ENCODE data around the gene YBX2. TPM values are rescaled to one million over a fixed set of nuclear protein-coding genes. Genes with fewer than 3 reads are reported as not detected.

The YBX2 gene
- total RNA-seq, 1 donor from 2014 or later, result 2.2 TPM

- H3K36me3 Mint-ChIP-seq, result peaks cover 24% of the 10 kb centered on the region
- H3K27ac Mint-ChIP-seq, result no peak overlapping the region
- no peak overlapping the region for H3K4me3 Mint-ChIP-seq
- no peaks in the 10 kb centered on the region for H3K9me3 Mint-ChIP-seq
- peaks cover 10% of the 10 kb centered on the region for H3K4me1 Mint-ChIP-seq
- H3K27me3 Mint-ChIP-seq (ENCODE audit: low read depth), result no peaks in the 10 kb centered on the region
- DNase-seq (ENCODE audit: low spot score in 2 of 2, unreplicated experiment in 2 of 2), result no peak
- no peak for TF ChIP-seq CTCF (IDR thresholded peaks at IDR 0.05; ENCODE audit: unreplicated experiment)
Observed at GRCh38 chr17:7318121-7318860, 23.9 kb upstream of the YBX2 start.

GRCh38 chr17:7317161-7317803 is 22.8 kb upstream of the YBX2 start:
- Mint-ChIP-seq H3K4me3 (peak overlapping the region; percentile 53), H3K4me1 (peaks cover 10% of the 10 kb centered on the region), H3K9me3 (no peaks in the 10 kb centered on the region), H3K27ac (peak overlapping the region; percentile 64), H3K27me3 (ENCODE audit: low read depth) (no peaks in the 10 kb centered on the region), H3K36me3 (peaks cover 33% of the 10 kb centered on the region)
- no peak for DNase-seq (ENCODE audit: low spot score in 2 of 2, unreplicated experiment in 2 of 2)
- no peak for TF ChIP-seq CTCF (IDR thresholded peaks at IDR 0.05; ENCODE audit: unreplicated experiment)

- H3K36me3 Mint-ChIP-seq, result peaks cover 31% of the 10 kb centered on the region
- peak overlapping the region; percentile 94 for H3K27ac Mint-ChIP-seq
- no peaks in the 10 kb centered on the region for H3K9me3 Mint-ChIP-seq
- TF ChIP-seq CTCF (IDR thresholded peaks at IDR 0.05; ENCODE audit: unreplicated experiment), result no peak
- H3K4me3 Mint-ChIP-seq, result peak overlapping the region; percentile 82
- no peak for DNase-seq (ENCODE audit: low spot score in 2 of 2, unreplicated experiment in 2 of 2)
- no peaks in the 10 kb centered on the region for H3K27me3 Mint-ChIP-seq (ENCODE audit: low read depth)
- peaks cover 12% of the 10 kb centered on the region for H3K4me1 Mint-ChIP-seq
Observed at GRCh38 chr17:7315570-7316235, 21.3 kb upstream of the YBX2 start.

- Mint-ChIP-seq H3K4me3 (peak within 1 kb of the TSS; percentile 82), H3K27me3 (ENCODE audit: low read depth) (no peaks in the 10 kb centered on the region), H3K4me1 (peaks cover 19% of the 10 kb centered on the region), H3K36me3 (peaks cover 38% of the 10 kb centered on the region), H3K27ac (peak within 1 kb of the TSS; percentile 94), H3K9me3 (no peaks in the 10 kb centered on the region)
- peak; percentile 83 to 91 for DNase-seq (ENCODE audit: low spot score in 2 of 2, unreplicated experiment in 2 of 2)
- TF ChIP-seq CTCF (IDR thresholded peaks at IDR 0.05; ENCODE audit: unreplicated experiment), result no peak
Observed at GRCh38 chr17:7314719-7315569, 20.5 kb upstream of the YBX2 start, which contains the start of gene GPS2. GPS2 (minus strand) TSS chr17:7315360; CDS start chr17:7315052, 308 bp downstream.

Data from mesothelial cell of epicardium (in vitro differentiated cells).